Esophagus squamous epithelium (tissue), 4 donors: ENCODE measurements around the gene FOXA3.

Source experiments
- CTCF ChIP-seq, 6 experiments: fragments of 450-650 bp in 4 of 6; fragments of 200-600 bp in 2 of 6; sonication (generic) in 2 of 6; IDR thresholded peaks; one replicate each; pipeline ENCODE4 v1.5.1; 2016 to 2019; ENCODE audit warnings: antibody characterized with exemption in 6 of 6, mild to moderate bottlenecking in 4 of 6, moderate library complexity in 4 of 6
- POLR2A ChIP-seq, 4 donors: fragments of 450-650 bp; IDR thresholded peaks; one replicate each; pipeline ENCODE4 v1.6.1; 2017; ENCODE audit warnings: antibody characterized with exemption in 4 of 4, mild to moderate bottlenecking in 4 of 4, moderate library complexity in 3 of 4

- no peak for TF ChIP-seq CTCF (IDR thresholded peaks at IDR 0.05)
- TF ChIP-seq POLR2A (IDR thresholded peaks at IDR 0.05), result no peak
Measured at GRCh38 chr19:45920458-45920857, 56.3 kb downstream of the FOXA3 start.
